Measurements from ENCODE around the gene MAST2.

GRCh38 chr1:45755697-45756096 is 47.7 kb upstream of the MAST2 start:
- TF ChIP-seq CTCF (IDR thresholded peaks at IDR 0.05) (no peak), POLR2A (IDR thresholded peaks at IDR 0.05) (no peak)
